ENCODE measurements around the gene FHOD3. TPM values are rescaled to one million over a fixed set of nuclear protein-coding genes. Genes with fewer than 3 reads are reported as not detected.

FHOD3 gene
- total RNA-seq, 1 experiment from 2014 or later, result 0.34 TPM

DNA sequence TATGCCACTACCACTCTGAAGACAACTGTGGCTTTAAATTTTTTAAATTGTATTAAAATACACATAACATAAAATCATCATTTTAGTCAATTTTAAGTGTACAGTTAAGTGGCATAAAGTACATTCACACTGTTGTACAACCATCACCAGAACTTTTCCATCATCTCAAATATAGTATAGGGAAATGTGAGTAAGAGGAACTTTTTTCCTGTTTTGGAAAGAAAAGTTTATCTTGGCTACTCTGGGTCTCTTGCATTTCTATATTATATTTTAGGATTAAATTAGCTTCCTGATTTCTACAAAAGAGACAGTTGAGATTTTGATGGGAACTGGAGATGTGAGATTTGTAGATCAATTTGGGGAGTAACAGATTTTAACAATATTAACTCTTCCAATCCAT lies 528.0 kb downstream of the FHOD3 start:
- intact Hi-C loops (cut with micrococcal nuclease; ENCODE audit: unreplicated experiment), result no loop called here
- H3K4me1 ChIP-seq (ENCODE audit: insufficient read depth, low read length, poor library complexity, severe bottlenecking), result peaks cover 11% of the 10 kb centered on the region
- TF ChIP-seq EZH2 (IDR thresholded peaks at IDR 0.05; ENCODE audit: borderline replicate concordance, low read depth, low read length, poor library complexity, severe bottlenecking) (no peak), CTCF (conservative IDR thresholded peaks at IDR 0.05; ENCODE audit: low read depth, low read length) (no peak)
- no peaks in the 10 kb centered on the region for H3K27me3 ChIP-seq (replicated peaks; ENCODE audit: insufficient read depth, low read depth, low read length, poor library complexity)
- CTCF ChIA-PET, result no interaction called here
- H3K9me3 ChIP-seq (ENCODE audit: low read depth, low read length, poor library complexity, severe bottlenecking), result no peaks in the 10 kb centered on the region
- H3K27ac ChIP-seq (ENCODE audit: low read depth, low read length, poor library complexity, severe bottlenecking), result no peak overlapping the region
- BruUV-seq (replicated peaks), result no TSS peak
- no peak overlapping the region for H3K4me3 ChIP-seq (ENCODE audit: low read depth, low read length, poor library complexity, severe bottlenecking)
- POLR2A ChIA-PET (ENCODE audit: low non-redundant PET), result no interaction called here
- no peak for DNase-seq (ENCODE audit: low spot score)
- no peaks in the 10 kb centered on the region for H3K36me3 ChIP-seq (ENCODE audit: insufficient read depth, low read length, poor library complexity, severe bottlenecking)

- intact Hi-C loops (cut with micrococcal nuclease; ENCODE audit: unreplicated experiment), result no loop called here
- peaks cover 12% of the 10 kb centered on the region for H3K4me1 ChIP-seq (ENCODE audit: insufficient read depth, low read length, poor library complexity, severe bottlenecking)
- POLR2A ChIA-PET (ENCODE audit: low non-redundant PET), result no interaction called here
- BruUV-seq (replicated peaks), result no TSS peak
- TF ChIP-seq EZH2 (IDR thresholded peaks at IDR 0.05; ENCODE audit: borderline replicate concordance, low read depth, low read length, poor library complexity, severe bottlenecking) (no peak), CTCF (conservative IDR thresholded peaks at IDR 0.05; ENCODE audit: low read depth, low read length) (no peak)
- H3K4me3 ChIP-seq (ENCODE audit: low read depth, low read length, poor library complexity, severe bottlenecking), result no peak overlapping the region
- H3K27me3 ChIP-seq (replicated peaks; ENCODE audit: insufficient read depth, low read depth, low read length, poor library complexity), result no peaks in the 10 kb centered on the region
- CTCF ChIA-PET, result interaction anchor here (0.6 kb wide), 1 partner anchor 65 kb away, joined by 3 read pairs; no protein-coding TSS in a partner anchor
- H3K36me3 ChIP-seq (ENCODE audit: insufficient read depth, low read length, poor library complexity, severe bottlenecking), result no peaks in the 10 kb centered on the region
- no peak overlapping the region for H3K27ac ChIP-seq (ENCODE audit: low read depth, low read length, poor library complexity, severe bottlenecking)
- no peak for DNase-seq (ENCODE audit: low spot score)
- no peaks in the 10 kb centered on the region for H3K9me3 ChIP-seq (ENCODE audit: low read depth, low read length, poor library complexity, severe bottlenecking)
Measured at GRCh38 chr18:36826556-36826955, 529.0 kb downstream of the FHOD3 start.

GRCh38 chr18:36828157-36828629 lies 530.7 kb downstream of the FHOD3 start:
- H3K4me1 ChIP-seq (ENCODE audit: insufficient read depth, low read length, poor library complexity, severe bottlenecking), result peaks cover 12% of the 10 kb centered on the region
- H3K4me3 ChIP-seq (ENCODE audit: low read depth, low read length, poor library complexity, severe bottlenecking), result peak overlapping the region; percentile 99
- CTCF ChIA-PET, result no interaction called here
- TF ChIP-seq EZH2 (IDR thresholded peaks at IDR 0.05; ENCODE audit: borderline replicate concordance, low read depth, low read length, poor library complexity, severe bottlenecking) (no peak), CTCF (conservative IDR thresholded peaks at IDR 0.05; ENCODE audit: low read depth, low read length) (no peak)
- POLR2A ChIA-PET (ENCODE audit: low non-redundant PET), result interaction anchor here (0.6 kb wide), 1 partner anchor 9 kb away, joined by 4 read pairs; no protein-coding TSS in a partner anchor
- no peaks in the 10 kb centered on the region for H3K36me3 ChIP-seq (ENCODE audit: insufficient read depth, low read length, poor library complexity, severe bottlenecking)
- TSS peak; percentile 44 for BruUV-seq (replicated peaks)
- no peaks in the 10 kb centered on the region for H3K27me3 ChIP-seq (replicated peaks; ENCODE audit: insufficient read depth, low read depth, low read length, poor library complexity)
- H3K27ac ChIP-seq (ENCODE audit: low read depth, low read length, poor library complexity, severe bottlenecking), result peak overlapping the region; percentile 79
- no peaks in the 10 kb centered on the region for H3K9me3 ChIP-seq (ENCODE audit: low read depth, low read length, poor library complexity, severe bottlenecking)
- intact Hi-C loops (cut with micrococcal nuclease; ENCODE audit: unreplicated experiment), result no loop called here
- DNase-seq (ENCODE audit: low spot score), result peak; percentile 33

Data from A673 (cell line).